H1 (cell line): ENCODE data around the gene DGKA. TPM values are rescaled to one million over a fixed set of nuclear protein-coding genes. Genes with fewer than 3 reads are reported as not detected.

Experiments used
- CTCF ChIA-PET: fragments of 300-600 bp; sonication (Branson Sonifier 250); formaldehyde crosslinking; loops from one replicate; lab custom pipeline; 2021; ENCODE audit not compliant: partially characterized antibody; lab: Charles Lee
- POLR2A ChIA-PET: fragments of 300-600 bp; sonication (Branson Sonifier 250); formaldehyde crosslinking; loops from one replicate; lab custom pipeline; 2021; ENCODE audit warnings: inconsistent platforms; ENCODE audit not compliant: partially characterized antibody; lab: Charles Lee
- DNase-seq, 2 experiments: peaks; one replicate each; pipeline versions ENCODE4 v3.0.0 to v3.0.0-alpha.2; 2010 to 2022; ENCODE audit warnings: low spot score in 2 of 2, low read depth in 1 of 2, mixed read lengths in 1 of 2
- FAIRE-seq: peaks from 2 replicates; lab custom pipeline; 2011; peaks lifted over from hg19 to GRCh38; lab: Jason Lieb, UNC
- H2AFZ ChIP-seq: 2 replicates; pipeline ENCODE4 v1.8.1; 2012; ENCODE audit warnings: low read length, inconsistent platforms
- H2AK5ac ChIP-seq: 2 replicates; pipeline ENCODE4 v1.6.1; 2013; ENCODE audit warnings: low read depth, low read length
- H2BK120ac ChIP-seq: replicated peaks from 2 replicates; pipeline ENCODE3; 2013; ENCODE audit warnings: low read depth, low read length, inconsistent platforms
- H2BK12ac ChIP-seq: 2 replicates; pipeline ENCODE4 v1.6.1; 2013; ENCODE audit warnings: low read depth, low read length
- H2BK15ac ChIP-seq: 2 replicates; pipeline ENCODE4 v1.6.1; 2013; ENCODE audit warnings: low read length
- H2BK20ac ChIP-seq: 2 replicates; pipeline ENCODE4 v1.6.1; 2013; ENCODE audit warnings: low read length
- H2BK5ac ChIP-seq: 2 replicates; pipeline ENCODE4 v1.6.1; 2013; ENCODE audit warnings: low read depth, low read length
- H3K14ac ChIP-seq: 2 replicates; pipeline ENCODE4 v1.6.1; 2013; ENCODE audit warnings: inconsistent platforms; ENCODE audit not compliant: insufficient read length
- H3K18ac ChIP-seq: 2 replicates; pipeline ENCODE4 v1.6.1; 2013; ENCODE audit warnings: low read length; ENCODE audit errors: extremely low read depth
- H3K23ac ChIP-seq: 2 replicates; pipeline ENCODE4 v1.6.1; 2013; ENCODE audit warnings: inconsistent platforms; ENCODE audit not compliant: insufficient read length
- H3K23me2 ChIP-seq: 2 replicates; pipeline ENCODE4 v1.6.1; 2013; ENCODE audit warnings: low read depth, low read length
- H3K27ac ChIP-seq: 2 replicates; pipeline ENCODE4 v1.6.1; 2011; ENCODE audit warnings: low read depth, low read length, inconsistent platforms
- H3K27me3 ChIP-seq, 4 experiments: replicated peaks in 1 of 4; 1 replicate in 1 of 4; 2 replicates in 3 of 4; pipeline versions ENCODE4 v1.6.1 to v1.8.1; 2011 to 2013; ENCODE audit warnings: low read length in 3 of 4, mild to moderate bottlenecking in 3 of 4, inconsistent platforms in 2 of 4, mixed read lengths in 2 of 4, moderate library complexity in 1 of 4; ENCODE audit not compliant: control insufficient read depth in 3 of 4, insufficient read depth in 3 of 4; ENCODE audit errors: extremely low read depth in 1 of 4
- H3K36me3 ChIP-seq, 4 experiments: 2 replicates each; pipeline versions ENCODE4 v1.6.1 to v1.8.1; 2011 to 2013; ENCODE audit warnings: mild to moderate bottlenecking in 4 of 4, low read length in 3 of 4, moderate library complexity in 2 of 4, control low read depth in 1 of 4, inconsistent platforms in 1 of 4; ENCODE audit not compliant: insufficient read depth in 4 of 4, control insufficient read depth in 2 of 4
- H3K4ac ChIP-seq: replicated peaks from 2 replicates; pipeline ENCODE3; 2013; ENCODE audit warnings: low read length, low read depth, mixed read lengths, inconsistent platforms; ENCODE audit not compliant: insufficient read length
- H3K4me1 ChIP-seq, 4 experiments: replicated peaks in 1 of 4; 1 replicate in 1 of 4; 2 replicates in 3 of 4; pipeline versions ENCODE4 v1.6.1 to v1.8.1; 2011 to 2013; ENCODE audit warnings: low read length in 3 of 4, inconsistent platforms in 2 of 4, mixed read lengths in 1 of 4; ENCODE audit not compliant: insufficient read depth in 4 of 4, control insufficient read depth in 3 of 4
- H3K4me2 ChIP-seq, 2 experiments: 2 replicates each; pipeline versions ENCODE4 v1.6.1 to v1.8.1; 2011 to 2013; ENCODE audit warnings: low read depth in 2 of 2, low read length in 2 of 2, control low read depth in 1 of 2, inconsistent platforms in 1 of 2, mild to moderate bottlenecking in 1 of 2; ENCODE audit not compliant: insufficient read depth in 1 of 2
- H3K4me3 ChIP-seq, 4 experiments: fragments of 200-600, 300-600 bp in 1 of 4; sonication (generic), shearing (Covaris generic), sonication (Bioruptor Twin) in 1 of 4; 2 replicates each; pipeline versions ENCODE4 v1.5.1 to v1.8.1; 2011 to 2016; ENCODE audit warnings: low read length in 4 of 4, low read depth in 3 of 4, control low read depth in 2 of 4, inconsistent platforms in 2 of 4, mild to moderate bottlenecking in 2 of 4, mixed read lengths in 1 of 4, moderate library complexity in 1 of 4; ENCODE audit not compliant: insufficient read depth in 2 of 4; ENCODE audit errors: extremely low read depth in 1 of 4
- H3K56ac ChIP-seq: replicated peaks from 2 replicates; pipeline ENCODE3; 2013; ENCODE audit warnings: low read depth, mild to moderate bottlenecking, mixed read lengths, low read length, inconsistent platforms; ENCODE audit not compliant: insufficient read length
- H3K79me1 ChIP-seq: 2 replicates; pipeline ENCODE4 v1.6.1; 2013; ENCODE audit warnings: low read depth, low read length, control low read depth
- H3K79me2 ChIP-seq, 2 experiments: 2 replicates each; pipeline versions ENCODE4 v1.6.1 to v1.8.1; 2012 to 2013; ENCODE audit warnings: low read length in 2 of 2, mild to moderate bottlenecking in 2 of 2, inconsistent platforms in 1 of 2; ENCODE audit not compliant: insufficient read depth in 2 of 2, control insufficient read depth in 1 of 2
- H3K9ac ChIP-seq, 4 experiments: replicated peaks in 1 of 4; 1 replicate in 1 of 4; 2 replicates in 3 of 4; pipeline versions ENCODE4 v1.6.1 to v1.8.1; 2011 to 2013; ENCODE audit warnings: low read depth in 3 of 4, low read length in 3 of 4, control low read depth in 2 of 4, mild to moderate bottlenecking in 2 of 4, moderate library complexity in 2 of 4, inconsistent platforms in 1 of 4; ENCODE audit errors: extremely low read depth in 1 of 4
- H3K9me3 ChIP-seq, 2 experiments: 2 replicates each; pipeline versions ENCODE4 v1.6.1 to v1.8.1; 2012 to 2013; ENCODE audit warnings: mild to moderate bottlenecking in 2 of 2, moderate library complexity in 2 of 2, control low read depth in 1 of 2, inconsistent platforms in 1 of 2, low read depth in 1 of 2, low read length in 1 of 2, mixed read lengths in 1 of 2; ENCODE audit not compliant: insufficient read depth in 2 of 2
- H4K20me1 ChIP-seq, 2 experiments: replicated peaks in 1 of 2; 2 replicates each; pipeline versions ENCODE3 to v1.8.1; 2011 to 2013; ENCODE audit warnings: inconsistent platforms in 2 of 2, low read length in 2 of 2, mild to moderate bottlenecking in 1 of 2; ENCODE audit not compliant: insufficient read depth in 2 of 2, control insufficient read depth in 1 of 2
- H4K5ac ChIP-seq: 2 replicates; pipeline ENCODE4 v1.6.1; 2013; ENCODE audit warnings: low read length, low read depth, mixed read lengths, inconsistent platforms; ENCODE audit not compliant: insufficient read length
- H4K8ac ChIP-seq: 2 replicates; pipeline ENCODE4 v1.8.0; 2013; ENCODE audit warnings: mild to moderate bottlenecking, moderate library complexity, low read length, inconsistent platforms; ENCODE audit not compliant: insufficient read depth; ENCODE audit errors: extremely low read depth
- H4K91ac ChIP-seq: replicated peaks from 2 replicates; pipeline ENCODE3; 2013; ENCODE audit warnings: low read length, mixed read lengths, inconsistent platforms; ENCODE audit not compliant: insufficient read length
- ASH2L ChIP-seq: fragments of 200-600, 300-600 bp; sonication (generic); IDR thresholded peaks from one replicate; pipeline ENCODE4 v1.7.1; 2017; ENCODE audit warnings: low read length
- JUN ChIP-seq: IDR thresholded peaks from 2 replicates; pipeline ENCODE4 v1.6.1; 2011; ENCODE audit warnings: low read depth, mild to moderate bottlenecking, improper control_type of control experiment, low read length
- RBBP5 ChIP-seq: IDR thresholded peaks from 2 replicates; pipeline ENCODE4 v1.7.1; 2012; ENCODE audit warnings: low read depth, mild to moderate bottlenecking, inconsistent platforms, low read length, moderate library complexity, borderline replicate concordance
- RNF2 ChIP-seq: fragments of 200-900, 300-1000 bp; sonication (generic); IDR thresholded peaks from 2 replicates; pipeline ENCODE4 v1.7.1; 2016; ENCODE audit warnings: borderline replicate concordance, low read depth, mild to moderate bottlenecking, antibody characterized with exemption, low read length; ENCODE audit not compliant: poor library complexity, severe bottlenecking; ENCODE audit errors: missing control alignments
- SAP30 ChIP-seq: fragments of 300-600 bp; sonication (generic); IDR thresholded peaks from 2 replicates; pipeline ENCODE4 v1.7.1; 2012; ENCODE audit warnings: low read length, moderate library complexity, mild to moderate bottlenecking, inconsistent platforms; ENCODE audit not compliant: insufficient read depth, insufficient replicate concordance
- SUZ12 ChIP-seq: fragments of 200-600 bp; sonication (generic); IDR thresholded peaks from 2 replicates; pipeline ENCODE4 v1.6.1; 2012; ENCODE audit warnings: mild to moderate bottlenecking, inconsistent platforms, low read length, moderate library complexity, mixed read lengths
- TAF1 ChIP-seq: IDR thresholded peaks from 2 replicates; pipeline ENCODE4 v1.6.1; 2011; ENCODE audit warnings: mild to moderate bottlenecking, low read depth, low read length
- WGBS, 2 experiments: shearing (Covaris generic) in 1 of 2; methylation state at CpG; one replicate each; pipeline versions ENCODE4 v1.1.6 to v1.1.7; 2013 to 2015; ENCODE audit warnings: low lambda C conversion rate in 2 of 2, mixed read lengths in 2 of 2, inconsistent platforms in 1 of 2, low coverage in 1 of 2, missing lambda C conversion rate in 1 of 2; ENCODE audit not compliant: insufficient replicate concordance in 2 of 2, insufficient coverage in 1 of 2, insufficient read length in 1 of 2; ENCODE audit errors: extremely low coverage in 1 of 2, missing lambda C conversion rate in 1 of 2; 5-methylcytosine and 5-hydroxymethylcytosine counted together
- polyA plus RNA-seq, 7 experiments: library from polyadenylated mRNA; depleted of rRNA in 3 of 7; stranded (reverse) in 5 of 7; unstranded in 2 of 7; fragments of >200 nt in 5 of 7; fragments of 200-250 nt in 2 of 7; gene quantifications; 1 replicate in 5 of 7; 2 replicates in 1 of 7; 4 replicates in 1 of 7; pipeline versions ENCODE4 v1.2.1 to v1.2.3, GENCODE V29; 2011 to 2013; ENCODE audit warnings: missing spikeins in 2 of 7, mixed read lengths in 2 of 7
- total RNA-seq: library from RNA; stranded (reverse); fragmentation: NEBNext Ultra II Directional; extraction: Animal tissue kit (Norgen Biotek cat#: 25700); gene quantifications from 2 replicates; pipeline ENCODE4 v1.2.1, GENCODE V29; 2021
- TF ChIP-seq, protein P1 (sequence below), 3 experiments: IDR thresholded peaks; 1 replicate in 2 of 3; 2 replicates in 1 of 3; pipeline versions ENCODE4 v1.5.1 to v1.6.1; 2011; ENCODE audit warnings: low read length in 3 of 3, mild to moderate bottlenecking in 3 of 3, inconsistent platforms in 2 of 3, low read depth in 1 of 3, moderate library complexity in 1 of 3; ENCODE audit not compliant: insufficient read depth in 1 of 3; ENCODE audit errors: control extremely low read depth in 1 of 3

The DGKA gene
- total and polyA plus RNA-seq, 2 of the 8 experiments (the other 6 are each of a cell fraction or from before 2014, with no cell fraction given): 15.9 to 18.0 TPM

DNA sequence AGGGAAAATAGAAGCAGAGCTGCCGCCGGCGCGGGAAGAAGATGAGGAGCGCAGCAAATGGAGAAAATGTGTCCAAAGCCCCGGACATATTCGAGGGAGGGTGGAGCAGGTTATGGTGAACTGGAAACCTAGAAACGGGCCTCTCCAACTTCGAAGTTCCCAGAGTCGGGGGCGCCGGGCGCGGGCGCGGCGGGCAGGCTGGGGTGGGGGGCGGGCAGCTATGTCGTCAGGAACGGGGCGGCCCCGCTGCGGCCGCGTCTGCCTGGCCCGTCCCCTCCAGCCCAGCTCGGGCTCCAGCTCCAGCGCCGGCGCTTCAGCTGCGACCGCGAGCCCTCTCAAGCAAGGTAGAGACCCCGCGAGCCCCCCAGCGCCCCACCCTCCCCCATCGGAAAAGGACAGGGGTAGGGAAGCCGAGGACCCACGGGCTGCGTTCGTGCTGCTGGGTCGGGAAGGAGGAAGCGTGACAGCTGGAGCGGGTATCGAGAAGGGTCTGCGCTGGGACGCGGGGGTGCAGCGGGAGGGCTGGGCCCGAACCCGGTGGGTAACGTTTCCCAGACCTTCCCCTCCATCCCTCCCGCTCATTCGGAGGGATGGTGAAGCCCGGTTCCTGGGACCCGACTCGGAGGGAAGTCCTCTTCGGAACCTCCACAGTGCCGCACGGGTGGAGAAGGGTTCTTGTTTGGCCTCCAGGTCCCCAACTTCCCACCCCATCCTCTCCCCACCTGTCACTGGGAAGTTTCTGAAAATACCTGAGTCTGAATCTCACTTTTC lies 1.0 kb downstream of the DGKA start:
- Histone ChIP-seq H3K27me3 (peaks cover 0 to 21% (median 13%) of the 10 kb centered on the region in 4 experiments; a peak in 6 of 7 replicates), H3K27ac (no peak overlapping the region), H3K4me1 (peaks cover 4 to 20% (median 11%) of the 10 kb centered on the region in 4 experiments; a peak in 6 of 7 replicates), H2BK120ac (no peak overlapping the region), H4K5ac (no peak overlapping the region), H4K8ac (no peak overlapping the region), H3K9ac (peak overlapping the region in 1 of 4 experiments; percentile 52; a peak in 1 of 7 replicates), H3K14ac (no peak overlapping the region), H3K56ac (no peak overlapping the region), H2BK12ac (0 out of 2 replicates have a peak overlapping the region, but pooled peaks have one; percentile 46), H4K20me1 (no peaks in the 10 kb centered on the region), H3K18ac (peak overlapping the region; percentile 62; the same call in 1 of the 2 replicates), H3K36me3 (no peaks in the 10 kb centered on the region), H3K79me2 (no peaks in the 10 kb centered on the region), H2BK20ac (no peak overlapping the region), H2BK5ac (no peak overlapping the region), H2AFZ (peak overlapping the region; percentile 81), H3K4me2 (peak overlapping the region; percentile 92 to 93), H2BK15ac (no peak overlapping the region), H3K4ac (no peak overlapping the region), H3K9me3 (no peaks in the 10 kb centered on the region), H2AK5ac (no peak overlapping the region), H3K23ac (no peak overlapping the region), H3K23me2 (peaks cover 16% of the 10 kb centered on the region), H4K91ac (no peak overlapping the region), H3K79me1 (no peaks in the 10 kb centered on the region), H3K4me3 (peak overlapping the region; percentile 47 to 75 (median 66))
- DNase-seq (peak in 1 of 2 experiments; percentile 73), FAIRE-seq (no peak)
- 3% methylated on average over 31 of the region's 60 CpGs; no CpG with 5 or more reads in 1 of the 2 experiments for WGBS, 2 experiments
- CTCF ChIA-PET: interaction anchor here (0.7 to 7.8 kb wide), 6 partner anchors 7 to 193 kb away, joined by 3 to 71 read pairs (median 4); partner anchors contain the start of gene DNAJC14
- POLR2A ChIA-PET: interaction anchor here (1.0 to 1.6 kb wide), 3 partner anchors 23 to 103 kb away, joined by 3 read pairs; partner anchors contain the start of gene DNAJC14
- TF ChIP-seq, protein P1, sequence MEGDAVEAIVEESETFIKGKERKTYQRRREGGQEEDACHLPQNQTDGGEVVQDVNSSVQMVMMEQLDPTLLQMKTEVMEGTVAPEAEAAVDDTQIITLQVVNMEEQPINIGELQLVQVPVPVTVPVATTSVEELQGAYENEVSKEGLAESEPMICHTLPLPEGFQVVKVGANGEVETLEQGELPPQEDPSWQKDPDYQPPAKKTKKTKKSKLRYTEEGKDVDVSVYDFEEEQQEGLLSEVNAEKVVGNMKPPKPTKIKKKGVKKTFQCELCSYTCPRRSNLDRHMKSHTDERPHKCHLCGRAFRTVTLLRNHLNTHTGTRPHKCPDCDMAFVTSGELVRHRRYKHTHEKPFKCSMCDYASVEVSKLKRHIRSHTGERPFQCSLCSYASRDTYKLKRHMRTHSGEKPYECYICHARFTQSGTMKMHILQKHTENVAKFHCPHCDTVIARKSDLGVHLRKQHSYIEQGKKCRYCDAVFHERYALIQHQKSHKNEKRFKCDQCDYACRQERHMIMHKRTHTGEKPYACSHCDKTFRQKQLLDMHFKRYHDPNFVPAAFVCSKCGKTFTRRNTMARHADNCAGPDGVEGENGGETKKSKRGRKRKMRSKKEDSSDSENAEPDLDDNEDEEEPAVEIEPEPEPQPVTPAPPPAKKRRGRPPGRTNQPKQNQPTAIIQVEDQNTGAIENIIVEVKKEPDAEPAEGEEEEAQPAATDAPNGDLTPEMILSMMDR (IDR thresholded peaks at IDR 0.05; ENCODE audit: control extremely low read depth in 1 of 3, insufficient read depth in 1 of 3, low read depth in 1 of 3, low read length in 3 of 3): no peak
- TF ChIP-seq JUN (no peak), SAP30 (no peak), RBBP5 (peak; percentile 60; the same call in 1 of the 2 replicates), TAF1 (0 out of 2 replicates have a peak, but pooled peaks have one; percentile 18), ASH2L (peak; percentile 48), RNF2 (no peak), SUZ12 (no peak)
